ACC112 (cell line): ENCODE measurements around the gene CDC42BPA.
A peak's percentile ranks its signal among the peaks of the same experiment; 100 is the strongest.

Experiments used
- H2AFZ ChIP-seq: fragments of 200-600 bp; sonication (generic); one replicate; pipeline ENCODE4 v1.6.0; 2017; ENCODE audit warnings: antibody characterized with exemption, low read length; ENCODE audit not compliant: unreplicated experiment
- H3K27ac ChIP-seq: fragments of 200-600 bp; sonication (generic); 2 replicates; pipeline ENCODE4 v1.5.1; 2014; ENCODE audit warnings: low read depth, mild to moderate bottlenecking, antibody characterized with exemption, low read length, moderate library complexity
- H3K27me3 ChIP-seq: fragments of 200-600 bp; sonication (generic); 2 replicates; pipeline ENCODE4 v1.6.1; 2014; ENCODE audit warnings: mild to moderate bottlenecking, antibody characterized with exemption, low read length, moderate library complexity, mixed read lengths; ENCODE audit not compliant: insufficient read depth
- H3K36me3 ChIP-seq: fragments of 200-600 bp; sonication (generic); 2 replicates; pipeline ENCODE4 v1.6.1; 2016; ENCODE audit warnings: mild to moderate bottlenecking, antibody characterized with exemption, low read length, moderate library complexity, mixed read lengths; ENCODE audit not compliant: insufficient read depth
- H3K4me1 ChIP-seq: fragments of 200-600 bp; sonication (generic); one replicate; pipeline ENCODE4 v1.6.1; 2016; ENCODE audit warnings: low read length, mixed read lengths; ENCODE audit not compliant: insufficient read depth, unreplicated experiment, control insufficient read depth
- H3K4me3 ChIP-seq: fragments of 200-600 bp; sonication (generic); 2 replicates; pipeline ENCODE4 v1.5.1; 2014; ENCODE audit warnings: mild to moderate bottlenecking, low read depth, low read length
- H3K79me2 ChIP-seq: fragments of 200-600 bp; sonication (generic); one replicate; pipeline ENCODE4 v1.6.0; 2016; ENCODE audit warnings: low read length; ENCODE audit not compliant: control insufficient read depth, unreplicated experiment, insufficient read depth

The CDC42BPA gene

DNA sequence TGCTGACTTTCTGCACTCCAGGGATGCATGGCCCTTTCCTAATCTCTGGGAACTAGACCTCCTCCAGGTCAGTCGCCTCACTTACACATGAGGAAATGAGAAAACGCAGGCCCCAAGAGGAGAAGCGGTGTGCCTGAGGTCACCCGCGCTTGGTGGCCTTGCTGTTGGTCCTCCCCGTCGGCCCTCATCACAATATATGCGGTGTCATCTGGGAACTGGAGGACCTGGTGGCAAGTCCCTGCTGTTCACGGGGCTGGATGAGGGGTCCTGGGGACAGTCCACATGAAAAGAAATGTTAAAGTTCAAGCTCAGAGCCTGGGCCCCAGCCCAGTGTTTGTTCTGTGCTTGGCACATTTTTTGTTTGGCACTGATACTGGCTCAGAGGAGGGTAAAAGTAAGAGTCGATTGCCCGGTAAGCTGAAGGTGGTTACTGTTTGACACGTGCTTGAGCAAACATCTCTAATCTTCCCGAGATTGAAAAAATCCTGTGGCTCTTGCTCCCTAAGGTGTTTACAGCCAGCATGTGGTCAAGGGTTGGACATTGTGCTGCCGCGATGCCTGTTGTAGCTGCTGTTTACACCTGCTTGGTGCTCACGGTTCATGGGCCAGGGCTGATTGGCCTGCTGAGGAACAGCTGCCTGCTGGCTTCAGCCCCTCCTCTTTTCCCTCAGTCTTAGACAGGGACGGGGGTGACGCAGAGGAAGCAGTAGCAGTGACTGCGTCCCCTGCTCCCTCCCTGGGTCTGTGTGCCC, 373.0 kb downstream of the CDC42BPA start:
- Histone ChIP-seq H3K36me3 (no peaks in the 10 kb centered on the region), H3K79me2 (no peaks in the 10 kb centered on the region), H3K4me1 (peaks cover 6% of the 10 kb centered on the region), H2AFZ (no peak overlapping the region), H3K27ac (no peak overlapping the region), H3K4me3 (no peak overlapping the region), H3K27me3 (no peaks in the 10 kb centered on the region)

DNA sequence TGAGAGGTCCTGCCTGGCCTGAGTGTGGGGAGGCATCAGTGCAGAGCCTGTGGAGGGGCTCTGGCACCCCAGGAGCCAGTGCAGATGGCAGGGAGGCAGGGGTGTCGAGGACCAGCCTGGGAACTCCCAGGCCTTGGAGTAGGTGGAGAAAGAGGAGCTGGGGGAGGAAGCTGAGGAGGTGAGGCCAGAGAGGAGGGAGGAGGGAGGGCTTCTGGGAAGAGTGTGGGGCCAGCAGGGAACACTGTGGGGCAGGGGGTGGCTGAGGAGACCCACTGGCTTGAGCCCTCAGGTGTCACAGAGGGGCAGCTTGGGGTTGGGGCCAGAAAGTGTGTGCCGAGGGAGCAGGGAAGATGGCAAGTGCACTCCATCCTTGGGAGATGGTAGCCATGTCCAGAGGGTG, 374.4 kb downstream of the CDC42BPA start:
- Histone ChIP-seq H3K4me3 (no peak overlapping the region), H3K27me3 (no peaks in the 10 kb centered on the region), H3K27ac (no peak overlapping the region), H3K4me1 (peaks cover 6% of the 10 kb centered on the region), H2AFZ (no peak overlapping the region), H3K79me2 (no peaks in the 10 kb centered on the region), H3K36me3 (no peaks in the 10 kb centered on the region)

DNA sequence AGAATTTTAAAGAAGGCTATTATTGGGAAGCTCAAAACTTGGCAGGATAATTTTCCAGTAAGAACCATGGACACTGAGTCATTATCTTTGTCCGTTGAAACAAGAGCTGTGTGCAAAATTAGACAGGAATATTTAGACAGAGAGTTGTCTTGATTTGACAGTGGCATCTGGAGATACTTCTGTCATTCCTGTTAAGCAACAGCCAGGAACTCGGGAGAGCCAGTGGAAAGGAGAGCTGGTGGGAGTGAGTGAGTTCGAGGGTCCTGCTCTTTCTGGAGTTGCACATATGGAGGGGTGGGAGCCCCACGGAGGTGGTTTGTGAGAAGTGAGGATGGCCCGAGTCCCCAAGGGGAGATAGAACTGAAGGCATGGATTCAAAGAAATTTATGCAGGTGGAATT, 375.1 kb downstream of the CDC42BPA start:
- H3K4me1 ChIP-seq, result peaks cover 13% of the 10 kb centered on the region
- no peaks in the 10 kb centered on the region for H3K79me2 ChIP-seq

DNA sequence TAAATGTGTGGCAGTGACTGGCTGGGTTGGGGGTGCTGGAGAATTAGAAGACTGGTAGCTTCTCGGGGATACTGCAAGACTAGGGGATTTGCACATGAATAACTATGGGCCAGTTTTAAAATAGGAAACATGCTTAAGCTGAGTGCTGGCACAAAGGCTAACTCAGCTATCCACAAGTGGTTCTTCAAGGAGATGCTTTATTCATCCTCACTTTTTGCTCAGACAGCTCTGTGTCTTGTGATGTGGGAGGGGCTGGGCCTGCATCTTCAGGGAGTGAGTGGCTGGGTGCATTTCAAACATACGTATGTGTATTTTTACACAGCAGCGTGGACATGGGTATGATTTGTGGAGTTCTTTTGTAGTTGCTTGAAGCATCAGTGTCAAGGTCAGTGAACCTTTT, 375.9 kb downstream of the CDC42BPA start:
- Histone ChIP-seq H3K27ac (no peak overlapping the region), H3K27me3 (no peaks in the 10 kb centered on the region), H2AFZ (no peak overlapping the region), H3K36me3 (no peaks in the 10 kb centered on the region), H3K4me1 (peaks cover 14% of the 10 kb centered on the region), H3K79me2 (no peaks in the 10 kb centered on the region), H3K4me3 (no peak overlapping the region)

More for the DNA sequence above, 375.1 kb downstream of the CDC42BPA start:
- H3K27me3 ChIP-seq, result no peaks in the 10 kb centered on the region
- H2AFZ ChIP-seq, result no peak overlapping the region
- H3K27ac ChIP-seq, result no peak overlapping the region
- no peaks in the 10 kb centered on the region for H3K36me3 ChIP-seq
- no peak overlapping the region for H3K4me3 ChIP-seq

DNA sequence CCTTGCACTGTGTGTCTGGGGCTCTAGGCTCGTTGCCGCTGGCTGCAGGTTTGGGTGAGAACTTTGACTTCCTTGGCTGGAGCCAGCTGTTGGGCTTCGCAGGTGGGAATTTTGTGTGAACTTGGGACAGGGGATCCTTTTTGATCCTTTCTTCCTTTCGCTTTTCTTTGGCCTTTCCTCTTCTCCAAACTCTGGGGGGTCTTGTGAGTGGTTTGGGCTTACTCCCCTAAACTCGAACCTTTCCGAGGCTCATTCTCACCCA, 377.6 kb downstream of the CDC42BPA start:
- peaks cover 14% of the 10 kb centered on the region for H3K4me1 ChIP-seq
- peak overlapping the region; percentile 58 for H2AFZ ChIP-seq
- no peaks in the 10 kb centered on the region for H3K36me3 ChIP-seq
- H3K27me3 ChIP-seq, result no peaks in the 10 kb centered on the region
- no peaks in the 10 kb centered on the region for H3K79me2 ChIP-seq
- H3K27ac ChIP-seq, result no peak overlapping the region
- H3K4me3 ChIP-seq, result peak overlapping the region; percentile 86

DNA sequence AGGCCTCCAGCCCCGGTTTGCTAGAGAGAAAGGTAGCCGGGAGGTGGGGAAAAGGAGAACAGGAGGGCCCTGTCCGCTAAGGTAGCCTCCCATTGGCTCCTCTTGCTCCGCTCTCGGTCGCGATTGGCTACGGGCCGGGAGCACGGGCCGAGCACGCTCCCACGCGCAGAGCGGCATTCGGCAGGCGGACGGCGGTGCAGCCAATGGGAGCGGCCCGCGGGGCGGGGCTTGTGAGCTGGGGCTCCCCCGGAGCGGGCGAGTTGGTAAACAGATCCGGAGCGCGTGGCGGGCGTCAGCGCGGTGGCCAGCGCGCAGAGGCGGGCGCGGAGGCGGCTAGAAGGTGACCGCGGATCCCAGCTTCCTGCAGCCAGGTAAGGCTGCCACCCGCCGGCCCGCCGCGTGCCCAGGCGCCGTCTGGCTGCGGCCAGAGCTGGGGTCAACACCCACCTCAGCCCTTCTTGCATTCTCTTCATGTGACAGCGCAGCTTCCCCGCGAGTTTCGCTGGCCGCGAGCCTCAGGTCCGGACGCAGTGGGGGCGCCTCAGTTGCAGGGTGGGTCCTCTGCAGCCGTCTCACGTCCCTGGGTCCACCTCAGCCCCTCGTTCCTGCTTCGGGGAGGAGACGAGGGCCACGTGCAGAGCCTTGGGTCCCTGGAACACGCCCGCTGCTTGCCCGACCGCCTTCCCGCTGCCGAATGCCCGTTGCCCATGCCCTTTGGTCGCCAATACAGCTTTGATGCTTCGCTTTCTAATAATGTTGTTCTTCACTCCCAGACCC, 378.1 kb downstream of the CDC42BPA start, which contains the start of gene COQ8A:
Gene COQ8A, plus strand, starts transcription at position 266 of the 777 bp plus-strand sequence. CDS start 21,092 bp downstream, outside the sequence.
- peak within 1 kb of the TSS; percentile 86 for H3K4me3 ChIP-seq
- H3K4me1 ChIP-seq, result peaks cover 14% of the 10 kb centered on the region
- no peaks in the 10 kb centered on the region for H3K27me3 ChIP-seq
- peak within 1 kb of the TSS; percentile 84 for H2AFZ ChIP-seq
- H3K79me2 ChIP-seq, result no peaks in the 10 kb centered on the region
- H3K36me3 ChIP-seq, result no peaks in the 10 kb centered on the region; the same call in 1 of the 2 replicates
- peak within 1 kb of the TSS; percentile 84 for H3K27ac ChIP-seq
